Activated CD8-positive, alpha-beta T cell treated with anti-CD3 and anti-CD28 coated beads for 36 hours (primary cell): ENCODE data around the gene MYO1D. TPM values are rescaled to one million over a fixed set of nuclear protein-coding genes. Genes with fewer than 3 reads are reported as not detected.

Experiments used
- ATAC-seq: fragments of 200-7000 bp; cut with Tn5 transposase; one replicate; pipeline ENCODE4 v1.10.0; 2021; ENCODE audit warnings: mild to moderate bottlenecking, moderate library complexity
- CTCF ChIA-PET: fragments of 350-600 bp; sonication (Branson Sonifier 250); formaldehyde crosslinking; loops from one replicate; lab custom pipeline; 2021; ENCODE audit warnings: antibody characterized with exemption; lab: Charles Lee
- POLR2A ChIA-PET: fragments of 350-600 bp; sonication (Branson Sonifier 250); formaldehyde crosslinking; loops from one replicate; lab custom pipeline; 2021; ENCODE audit warnings: antibody characterized with exemption; lab: Charles Lee
- DNase-seq: peaks from one replicate; pipeline ENCODE4 v3.0.0-alpha.2; 2020
- H3K27ac Mint-ChIP-seq: one replicate; pipeline ENCODE4 v1.8.0; 2021; ENCODE audit warnings: mild to moderate bottlenecking, mixed read lengths
- H3K27me3 Mint-ChIP-seq: one replicate; pipeline ENCODE4 v1.8.0; 2021; ENCODE audit warnings: mixed read lengths
- H3K36me3 Mint-ChIP-seq: one replicate; pipeline ENCODE4 v1.8.0; 2021; ENCODE audit warnings: low read depth, mixed read lengths
- H3K4me1 Mint-ChIP-seq: one replicate; pipeline ENCODE4 v1.8.0; 2021; ENCODE audit warnings: low read depth, mixed read lengths
- H3K4me3 Mint-ChIP-seq: one replicate; pipeline ENCODE4 v1.8.0; 2021; ENCODE audit warnings: mild to moderate bottlenecking, moderate library complexity, mixed read lengths
- H3K9me3 Mint-ChIP-seq: one replicate; pipeline ENCODE4 v1.8.0; 2021; ENCODE audit warnings: mixed read lengths
- CTCF ChIP-seq: fragments of 200-600 bp; IDR thresholded peaks from one replicate; pipeline ENCODE4 v1.8.0; 2022; ENCODE audit warnings: antibody characterized with exemption, mild to moderate bottlenecking
- intact Hi-C: fragments of 100-400 bp; cut with micrococcal nuclease; formaldehyde crosslinking; loops from one replicate; pipeline ENCODE4 v1.10.0; 2022
- total RNA-seq, 2 experiments: library from RNA; stranded (reverse); gene quantifications; one replicate each; pipeline ENCODE4 v1.2.3, GENCODE V29; 2021

Gene MYO1D
- total RNA-seq, 2 experiments from 2014 or later: 8.3 to 9.2 TPM

- no peaks in the 10 kb centered on the region for H3K36me3 Mint-ChIP-seq
- no peak for ATAC-seq
- no peak overlapping the region for H3K27ac Mint-ChIP-seq
- ChIA-PET POLR2A (no interaction called here), CTCF (no interaction called here)
- no peak for DNase-seq
- intact Hi-C loops: no loop called here
- no peaks in the 10 kb centered on the region for H3K9me3 Mint-ChIP-seq
- H3K4me1 Mint-ChIP-seq: peaks cover 29% of the 10 kb centered on the region
- H3K4me3 Mint-ChIP-seq: no peak overlapping the region
- no peaks in the 10 kb centered on the region for H3K27me3 Mint-ChIP-seq
- TF ChIP-seq CTCF: no peak
These were observed 309.8 kb downstream of the MYO1D start for GRCh38 chr17:32567086-32567485.

GRCh38 chr17:32566303-32566702, 310.6 kb downstream of the MYO1D start:
- no peak for TF ChIP-seq CTCF
- ATAC-seq: no peak
- ChIA-PET CTCF (interaction anchor here (0.7 kb wide), 1 partner anchor 16 kb away, joined by 3 read pairs; no protein-coding TSS in a partner anchor), POLR2A (interaction anchor here (0.7 kb wide), 1 partner anchor 43 kb away, joined by 3 read pairs; no protein-coding TSS in a partner anchor)
- no peaks in the 10 kb centered on the region for H3K27me3 Mint-ChIP-seq
- H3K36me3 Mint-ChIP-seq: no peaks in the 10 kb centered on the region
- H3K4me3 Mint-ChIP-seq: no peak overlapping the region
- H3K4me1 Mint-ChIP-seq: peaks cover 29% of the 10 kb centered on the region
- DNase-seq: no peak
- no peak overlapping the region for H3K27ac Mint-ChIP-seq
- no peaks in the 10 kb centered on the region for H3K9me3 Mint-ChIP-seq
- intact Hi-C loops: no loop called here

- H3K4me1 Mint-ChIP-seq: peaks cover 22% of the 10 kb centered on the region
These were observed 311.5 kb downstream of the MYO1D start for GRCh38 chr17:32565401-32565800.

GRCh38 chr17:32564325-32564724, 312.6 kb downstream of the MYO1D start:
- Mint-ChIP-seq H3K4me3 (no peak overlapping the region), H3K27ac (no peak overlapping the region), H3K36me3 (no peaks in the 10 kb centered on the region), H3K4me1 (peaks cover 15% of the 10 kb centered on the region), H3K9me3 (no peaks in the 10 kb centered on the region), H3K27me3 (no peaks in the 10 kb centered on the region)
- no peak for TF ChIP-seq CTCF
- POLR2A ChIA-PET: no interaction called here
- intact Hi-C loops: no loop called here
- peak; percentile 51 for DNase-seq
- peak; percentile 90 for ATAC-seq
- CTCF ChIA-PET: interaction anchor here (1.3 kb wide), 1 partner anchor 10 kb away, joined by 3 read pairs; no protein-coding TSS in a partner anchor

More at GRCh38 chr17:32565401-32565800, 311.5 kb downstream of the MYO1D start:
- Mint-ChIP-seq H3K9me3 (no peaks in the 10 kb centered on the region), H3K27me3 (no peaks in the 10 kb centered on the region), H3K27ac (no peak overlapping the region), H3K36me3 (no peaks in the 10 kb centered on the region), H3K4me3 (no peak overlapping the region)
- intact Hi-C loops: no loop called here
- DNase-seq: no peak
- no peak for TF ChIP-seq CTCF
- no peak for ATAC-seq
- ChIA-PET CTCF (interaction anchor here (0.7 kb wide), 2 partner anchors 15 to 102 kb away, joined by 3 read pairs; no protein-coding TSS in a partner anchor), POLR2A (no interaction called here)

GRCh38 chr17:32563583-32563982, 313.3 kb downstream of the MYO1D start:
- Mint-ChIP-seq H3K27ac (no peak overlapping the region), H3K4me1 (peaks cover 15% of the 10 kb centered on the region), H3K36me3 (no peaks in the 10 kb centered on the region), H3K27me3 (no peaks in the 10 kb centered on the region), H3K9me3 (no peaks in the 10 kb centered on the region), H3K4me3 (no peak overlapping the region)
- POLR2A ChIA-PET: interaction anchor here (1.1 kb wide), 1 partner anchor 21 kb away, joined by 3 read pairs; no protein-coding TSS in a partner anchor
- CTCF ChIA-PET: interaction anchor here (1.3 kb wide), 1 partner anchor 9 kb away, joined by 3 read pairs; no protein-coding TSS in a partner anchor
- DNase-seq: no peak
- intact Hi-C loops: no loop called here
- no peak for TF ChIP-seq CTCF
- ATAC-seq: no peak
